ENCODE data around the gene PGLYRP4.
"Not testable (repeated sequence)": the region's sequence is repeated elsewhere in the genome, so short reads cannot be mapped to it uniquely, and the experiment has no call there.

The PGLYRP4 gene

DNA sequence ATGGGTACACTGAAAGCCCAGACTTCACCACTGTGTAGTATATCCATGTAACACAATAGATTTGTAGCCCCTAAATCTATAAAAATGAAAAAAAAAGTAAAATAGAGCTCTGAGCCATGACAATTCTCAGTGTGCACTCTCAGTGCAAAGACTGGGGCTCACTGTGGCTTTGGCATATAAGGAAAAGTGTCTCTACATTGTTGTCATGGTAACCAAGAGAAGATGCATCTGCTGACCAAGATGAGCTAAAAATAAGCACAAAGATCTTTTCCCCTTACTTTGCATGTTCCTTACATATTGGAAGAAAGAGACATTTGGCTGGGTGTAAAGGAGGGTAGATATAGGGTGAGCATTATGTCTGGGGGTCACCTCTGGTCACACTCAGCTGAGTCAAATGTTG lies 12.0 kb downstream of the PGLYRP4 start:
- DNase-seq: no peak

DNA sequence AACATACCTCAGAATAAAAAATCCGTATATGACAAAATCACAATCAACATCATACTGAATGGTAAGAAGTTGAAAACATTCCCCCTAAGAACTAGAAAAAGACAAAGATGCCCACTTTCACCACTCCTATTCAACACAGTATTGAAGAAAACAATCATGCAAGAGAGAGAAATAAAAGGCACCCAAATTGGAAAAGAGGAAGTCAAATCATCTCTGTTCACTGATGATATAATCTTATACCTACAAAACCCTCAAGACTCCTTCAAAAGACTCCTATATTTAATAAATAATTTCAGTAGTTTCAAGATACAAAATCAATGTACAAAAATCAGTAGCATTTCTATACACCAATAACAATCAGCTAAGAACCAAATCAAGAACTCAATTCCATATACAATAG lies 14.7 kb downstream of the PGLYRP4 start:
- no peak for DNase-seq

GRCh38 chr1:153324912-153325311 lies 23.7 kb downstream of the PGLYRP4 start:
- DNase-seq: no peak

DNA sequence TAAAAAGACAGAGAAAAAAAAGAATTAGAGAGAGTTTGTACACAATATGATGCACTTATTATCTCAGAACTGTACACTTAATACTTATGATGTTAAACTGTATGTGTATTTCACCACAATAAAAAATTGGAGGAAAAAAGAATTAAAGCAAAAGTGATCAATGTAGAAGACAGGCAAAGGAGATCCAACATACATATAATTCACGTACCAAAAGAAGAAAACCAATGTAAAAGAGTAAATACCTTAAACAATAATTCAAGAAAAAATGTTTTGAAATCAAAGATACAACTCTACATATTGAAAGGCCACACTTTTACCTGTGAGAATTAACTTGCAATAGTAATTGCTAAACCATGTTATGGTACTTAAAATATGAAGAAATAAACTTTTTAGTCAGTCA lies 26.1 kb downstream of the PGLYRP4 start:
- no peak for DNase-seq

DNA sequence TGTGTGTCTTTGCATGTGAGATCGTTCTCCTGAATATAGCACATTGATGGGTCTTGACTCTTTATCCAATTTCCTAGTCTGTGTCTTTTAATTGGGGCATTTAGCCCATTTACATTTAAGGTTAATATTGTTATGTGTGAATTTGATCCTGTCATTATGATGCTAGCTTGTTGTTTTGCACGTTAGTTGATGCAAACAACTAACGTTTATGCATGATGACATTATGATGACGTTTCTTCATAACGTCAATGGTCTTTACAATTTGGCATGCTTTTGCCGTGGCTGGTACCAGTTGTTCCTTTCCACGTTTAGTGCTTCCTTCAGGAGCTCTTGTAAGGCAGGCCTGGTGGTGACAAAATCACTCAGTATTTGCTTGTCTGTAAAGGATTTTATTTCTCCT lies 30.5 kb downstream of the PGLYRP4 start:
- not testable (repeated sequence) for DNase-seq

- not testable (repeated sequence) for DNase-seq
Observed at GRCh38 chr1:153316013-153316412, 32.6 kb downstream of the PGLYRP4 start.

DNA sequence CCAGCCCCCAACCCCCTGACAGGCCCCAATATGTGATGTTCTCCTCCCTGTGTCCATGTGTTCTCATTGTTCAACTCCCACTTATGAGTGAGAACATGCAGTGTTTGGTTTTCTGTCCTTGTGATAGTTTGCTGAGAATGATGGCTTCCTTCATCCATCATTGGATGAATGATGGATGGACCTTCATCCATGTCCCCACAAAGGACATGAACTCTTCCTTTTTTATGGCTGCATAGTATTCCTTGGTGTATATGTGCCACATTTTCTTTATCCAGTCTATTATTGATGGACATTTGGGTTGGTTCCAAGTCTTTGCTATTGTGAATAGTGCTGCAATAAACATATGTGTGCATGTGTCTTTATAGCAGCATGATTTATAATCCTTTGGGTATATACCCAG lies 34.3 kb downstream of the PGLYRP4 start:
- DNase-seq: not testable (repeated sequence)

GRCh38 chr1:153313288-153313687 lies 35.4 kb downstream of the PGLYRP4 start:
- DNase-seq: no peak

GRCh38 chr1:153312570-153313186 lies 36.0 kb downstream of the PGLYRP4 start, which contains the start of gene PGLYRP3:
Gene PGLYRP3 (minus strand): TSS chr1:153312952. CDS start chr1:153310665, 2,287 bp downstream.
- DNase-seq: no peak

GRCh38 chr1:153310526-153310925 lies 38.1 kb downstream of the PGLYRP4 start:
- DNase-seq: no peak

GRCh38 chr1:153309441-153309840 lies 39.2 kb downstream of the PGLYRP4 start:
- no peak for DNase-seq

DNA sequence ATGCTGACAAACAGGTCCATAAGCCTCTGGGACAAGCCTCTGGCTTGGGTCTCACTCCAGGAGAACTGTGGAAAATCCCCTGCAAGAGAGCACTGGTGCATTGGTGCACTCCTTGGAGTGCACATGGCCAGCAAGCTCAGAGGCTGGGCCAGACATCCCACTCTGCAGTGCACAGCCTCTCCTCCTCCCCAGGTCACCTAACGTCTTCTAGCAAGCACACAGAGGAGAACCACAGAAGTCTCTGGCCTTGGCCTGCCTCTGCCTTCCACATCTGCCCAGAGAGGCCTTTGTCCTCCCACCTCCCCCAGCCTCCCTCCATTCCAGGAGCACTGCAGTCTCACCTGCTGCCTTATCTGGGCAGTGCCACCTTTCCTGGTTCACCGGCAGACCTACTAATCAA lies 40.1 kb downstream of the PGLYRP4 start:
- no peak for DNase-seq

DNA sequence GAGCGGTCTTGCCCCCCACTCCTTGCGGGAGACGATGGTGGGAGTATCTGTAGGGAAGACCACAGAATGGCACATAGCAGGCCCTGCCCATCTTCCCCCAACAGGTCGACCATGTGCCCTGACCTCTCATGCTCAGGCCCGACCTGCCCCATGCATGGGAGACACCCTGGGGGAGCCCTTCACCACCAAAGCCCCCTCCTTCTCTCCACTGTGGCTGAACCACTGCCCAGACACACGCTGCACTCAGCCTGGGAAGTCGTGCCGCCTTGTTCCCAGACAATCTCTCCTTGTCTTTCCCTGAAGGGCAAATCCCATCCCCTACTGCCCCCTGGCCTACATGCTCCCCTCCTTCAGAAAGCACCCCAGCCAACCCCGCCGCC lies 41.4 kb downstream of the PGLYRP4 start:
- no peak for DNase-seq

DNA sequence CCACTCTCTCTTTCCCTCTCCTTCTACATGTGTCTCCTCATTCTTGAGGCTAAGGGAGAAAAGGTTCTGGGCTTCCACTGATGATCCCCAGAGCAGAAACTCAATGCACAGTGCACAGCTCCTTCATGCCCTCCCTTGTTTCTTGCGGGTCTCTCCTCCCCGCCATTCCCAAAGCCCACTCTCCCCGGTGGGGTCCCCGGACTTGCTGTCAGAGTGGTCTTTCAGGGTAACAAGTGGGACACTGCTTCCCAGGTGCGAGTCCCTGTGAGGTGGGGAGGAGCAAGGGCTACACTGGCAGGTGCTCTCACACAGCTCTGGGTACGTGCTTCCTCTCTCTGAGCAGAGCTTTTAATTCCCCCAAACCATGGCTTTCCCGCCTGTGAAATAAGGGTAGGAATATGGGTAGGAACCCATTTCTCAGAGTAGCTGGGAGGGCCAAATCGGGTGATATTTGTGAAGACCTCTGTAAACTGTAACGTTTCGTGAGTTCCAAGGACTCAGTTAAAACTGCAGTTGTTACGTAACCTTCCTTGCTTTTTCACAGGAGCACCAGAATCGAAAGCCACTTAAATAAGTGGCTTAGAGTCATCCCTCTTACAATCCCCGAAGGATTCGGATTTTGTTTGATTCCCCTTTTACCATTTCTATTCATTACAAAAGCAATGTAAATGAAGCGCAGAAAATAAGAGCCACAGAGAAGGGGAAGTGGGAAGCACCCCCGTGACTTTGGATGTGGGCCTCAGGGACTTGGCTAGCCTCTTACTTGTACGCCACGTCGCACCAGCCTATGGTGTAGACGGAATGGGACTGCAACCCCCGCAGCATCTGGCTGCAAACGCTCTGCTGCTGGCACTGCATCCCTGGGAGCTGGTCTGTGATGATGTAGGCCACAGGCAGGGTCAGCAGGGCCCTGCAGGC lies 42.1 kb downstream of the PGLYRP4 start:
- no peak for DNase-seq

DNA sequence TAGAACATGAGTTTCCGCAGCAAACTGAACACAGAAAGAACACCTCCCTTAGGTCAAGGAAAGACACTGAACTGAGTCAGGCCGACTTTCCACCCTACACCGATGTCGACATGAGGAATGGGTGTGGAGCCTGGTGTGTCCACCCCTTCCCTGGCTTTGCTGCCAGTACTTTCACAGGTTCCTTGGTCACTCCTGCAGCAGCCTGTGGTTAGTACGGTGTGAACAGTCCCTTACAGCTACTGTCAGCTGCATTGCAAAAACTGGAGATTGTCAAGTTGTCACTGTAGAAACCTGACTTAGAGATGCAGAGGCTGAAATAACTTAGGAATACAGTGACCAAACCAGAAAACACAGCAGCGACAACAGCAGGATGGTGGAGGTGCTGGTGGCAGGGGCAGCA lies 43.0 kb downstream of the PGLYRP4 start:
- no peak for DNase-seq

- no peak for DNase-seq
Observed at GRCh38 chr1:153302308-153302707, 46.3 kb downstream of the PGLYRP4 start.

DNA sequence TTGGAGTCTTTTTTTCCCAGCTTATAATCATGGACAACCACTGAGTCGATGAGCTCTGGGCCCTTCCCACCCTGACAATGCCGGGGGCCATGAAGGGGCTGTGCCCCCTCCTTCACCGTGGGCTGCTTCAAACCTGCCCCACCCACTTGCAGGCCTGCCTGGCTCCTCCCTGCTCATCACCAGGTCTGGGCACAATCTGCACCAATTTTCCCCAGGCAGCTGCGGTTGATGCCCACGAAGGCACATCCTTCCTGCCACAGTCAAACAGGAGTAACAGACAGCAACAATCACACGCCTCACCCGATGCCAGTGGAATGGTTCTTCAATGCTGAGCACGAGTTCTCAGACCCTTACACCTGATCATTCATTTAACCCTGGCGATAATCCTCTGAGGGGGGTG lies 54.8 kb downstream of the PGLYRP4 start:
- no peak for DNase-seq

GRCh38 chr1:153293480-153293775 lies 55.2 kb downstream of the PGLYRP4 start:
- no peak for DNase-seq

GRCh38 chr1:153292740-153293479 lies 55.7 kb downstream of the PGLYRP4 start:
- no peak for DNase-seq

GRCh38 chr1:153292185-153292584 lies 56.5 kb downstream of the PGLYRP4 start:
- no peak for DNase-seq

DNA sequence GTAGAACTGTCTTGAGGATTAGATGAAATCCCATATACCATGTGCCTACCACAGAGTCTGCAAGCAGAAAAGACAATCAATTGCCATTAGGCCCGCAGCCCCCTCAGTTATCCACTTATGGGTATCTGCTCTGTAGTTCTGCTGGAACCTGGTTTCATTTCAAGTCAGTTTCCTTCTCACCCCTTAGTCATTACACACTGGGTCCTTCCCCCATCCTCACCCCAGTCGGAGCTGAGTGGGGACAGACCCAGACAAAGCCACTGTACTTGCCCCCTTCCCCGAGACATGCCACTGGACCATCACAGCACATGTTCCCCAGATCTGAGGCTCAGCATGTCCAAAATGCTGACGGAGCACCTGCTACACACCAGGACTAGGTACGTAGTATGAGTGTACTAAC lies 57.1 kb downstream of the PGLYRP4 start:
- DNase-seq: no peak

- DNase-seq: no peak
Observed at GRCh38 chr1:153288634-153289275, 59.9 kb downstream of the PGLYRP4 start.

Measured in NCI-H2081 treated with DMSO at 0.1 percent for 48 hours (cell line).